H9 (cell line): ENCODE results near the gene DCHS2. TPM values are rescaled to one million over a fixed set of nuclear protein-coding genes. Genes with fewer than 3 reads are reported as not detected.

Source experiments
- DNase-seq: peaks from one replicate; pipeline ENCODE4 v3.0.0-alpha.2; 2017
- H2AFZ ChIP-seq: one replicate; pipeline ENCODE4 v1.6.1; 2013; ENCODE audit warnings: mild to moderate bottlenecking, low read length, control low read depth, moderate library complexity
- H2AK5ac ChIP-seq: 2 replicates; pipeline ENCODE4 v1.6.1; 2013; ENCODE audit warnings: low read length, control low read depth, mixed read lengths; ENCODE audit not compliant: insufficient read length
- H2BK120ac ChIP-seq: one replicate; pipeline ENCODE4 v1.6.1; 2013; ENCODE audit warnings: low read depth, mild to moderate bottlenecking, low read length, control low read depth, inconsistent platforms; ENCODE audit not compliant: poor library complexity, severe bottlenecking
- H2BK12ac ChIP-seq: 2 replicates; pipeline ENCODE4 v1.6.1; 2013; ENCODE audit warnings: low read length, control low read depth, mixed read lengths, low read depth; ENCODE audit not compliant: insufficient read length
- H2BK15ac ChIP-seq: 2 replicates; pipeline ENCODE4 v1.6.1; 2013; ENCODE audit warnings: low read depth, low read length, control low read depth
- H2BK20ac ChIP-seq: one replicate; pipeline ENCODE4 v1.6.1; 2013; ENCODE audit warnings: low read depth, mild to moderate bottlenecking, low read length, control low read depth, inconsistent platforms; ENCODE audit not compliant: poor library complexity, severe bottlenecking
- H2BK5ac ChIP-seq: 2 replicates; pipeline ENCODE4 v1.6.1; 2013; ENCODE audit warnings: low read length, control low read depth, mixed read lengths; ENCODE audit not compliant: insufficient read length
- H3K14ac ChIP-seq: 2 replicates; pipeline ENCODE4 v1.6.1; 2013; ENCODE audit warnings: low read length, control low read depth; ENCODE audit not compliant: insufficient read depth
- H3K18ac ChIP-seq: 2 replicates; pipeline ENCODE4 v1.6.1; 2013; ENCODE audit warnings: low read depth, mild to moderate bottlenecking, mixed read lengths, low read length, control low read depth; ENCODE audit not compliant: insufficient read length
- H3K23ac ChIP-seq: 2 replicates; pipeline ENCODE4 v1.6.1; 2013; ENCODE audit warnings: low read length, control low read depth, mixed read lengths, low read depth; ENCODE audit not compliant: insufficient read length
- H3K23me2 ChIP-seq: 2 replicates; pipeline ENCODE4 v1.6.1; 2013; ENCODE audit warnings: low read depth, mild to moderate bottlenecking, mixed read lengths, low read length, control low read depth; ENCODE audit not compliant: insufficient read length, poor library complexity, severe bottlenecking
- H3K27ac ChIP-seq: 2 replicates; pipeline ENCODE4 v1.5.1; 2013; ENCODE audit warnings: low read length, control low read depth, mixed read lengths, low read depth; ENCODE audit not compliant: insufficient read length
- H3K27me3 ChIP-seq: 2 replicates; pipeline ENCODE4 v1.6.1; 2013; ENCODE audit warnings: low read length, control low read depth, inconsistent platforms; ENCODE audit not compliant: insufficient read depth
- H3K4ac ChIP-seq: 2 replicates; pipeline ENCODE4 v1.6.1; 2013; ENCODE audit warnings: low read depth, mild to moderate bottlenecking, control low read depth, inconsistent platforms, low read length, moderate library complexity
- H3K4me1 ChIP-seq: 2 replicates; pipeline ENCODE4 v1.6.1; 2013; ENCODE audit warnings: low read length, control low read depth, inconsistent platforms; ENCODE audit not compliant: insufficient read depth
- H3K4me2 ChIP-seq: 2 replicates; pipeline ENCODE4 v1.6.1; 2013; ENCODE audit warnings: low read length, control low read depth, mixed read lengths; ENCODE audit not compliant: insufficient read length, insufficient read depth
- H3K56ac ChIP-seq: 2 replicates; pipeline ENCODE4 v1.6.1; 2013; ENCODE audit warnings: low read depth, mild to moderate bottlenecking, mixed read lengths, low read length, control low read depth; ENCODE audit not compliant: insufficient read length
- H3K79me1 ChIP-seq: 2 replicates; pipeline ENCODE4 v1.6.1; 2013; ENCODE audit warnings: low read depth, mild to moderate bottlenecking, moderate library complexity, low read length, control low read depth, inconsistent platforms; ENCODE audit not compliant: insufficient read depth, poor library complexity, severe bottlenecking
- H3K79me2 ChIP-seq: 2 replicates; pipeline ENCODE4 v1.6.1; 2013; ENCODE audit warnings: low read length, control low read depth, inconsistent platforms; ENCODE audit not compliant: insufficient read depth
- H3K9ac ChIP-seq: 2 replicates; pipeline ENCODE4 v1.6.1; 2013; ENCODE audit warnings: low read length, control low read depth, mixed read lengths; ENCODE audit not compliant: insufficient read length; ENCODE audit errors: extremely low read depth
- H3K9me3 ChIP-seq: one replicate; pipeline ENCODE4 v1.6.1; 2013; ENCODE audit warnings: low read depth, low read length, inconsistent platforms; ENCODE audit not compliant: control insufficient read depth
- H3T11ph ChIP-seq: one replicate; pipeline ENCODE4 v1.6.1; 2013; ENCODE audit warnings: mild to moderate bottlenecking, low read length, control low read depth, inconsistent platforms
- H4K20me1 ChIP-seq: one replicate; pipeline ENCODE4 v1.6.1; 2013; ENCODE audit not compliant: control insufficient read depth, insufficient read length, insufficient read depth
- H4K5ac ChIP-seq: 2 replicates; pipeline ENCODE4 v1.6.1; 2013; ENCODE audit warnings: low read depth, mild to moderate bottlenecking, mixed read lengths, low read length, control low read depth; ENCODE audit not compliant: insufficient read length
- H4K8ac ChIP-seq: replicated peaks from 2 replicates; pipeline ENCODE4 v1.6.1; 2013; ENCODE audit warnings: low read length, control low read depth, mixed read lengths, low read depth; ENCODE audit not compliant: insufficient read length
- H4K91ac ChIP-seq: 2 replicates; pipeline ENCODE4 v1.6.1; 2013; ENCODE audit warnings: low read depth, mild to moderate bottlenecking, moderate library complexity, mixed read lengths, low read length, control low read depth; ENCODE audit not compliant: insufficient read length
- H3K27ac Mint-ChIP-seq, 3 experiments: 2 replicates in 2 of 3; 3 replicates in 1 of 3; pipeline ENCODE4 v1.8.0; 2020 to 2021; ENCODE audit warnings: mixed read lengths in 3 of 3, mild to moderate bottlenecking in 1 of 3, moderate library complexity in 1 of 3
- H3K27me3 Mint-ChIP-seq: 2 replicates; pipeline ENCODE4 v1.8.0; 2021; ENCODE audit warnings: low read depth, mild to moderate bottlenecking, moderate library complexity, mixed read lengths
- H3K36me3 Mint-ChIP-seq, 3 experiments: 2 replicates in 2 of 3; 3 replicates in 1 of 3; pipeline ENCODE4 v1.8.0; 2020 to 2021; ENCODE audit warnings: low read depth in 3 of 3, mixed read lengths in 3 of 3; ENCODE audit not compliant: insufficient read depth in 1 of 3
- H3K4me1 Mint-ChIP-seq, 2 experiments: 2 replicates each; pipeline ENCODE4 v1.8.0; 2020; ENCODE audit warnings: mixed read lengths in 2 of 2
- H3K4me3 Mint-ChIP-seq, 2 experiments: 2 replicates in 1 of 2; 3 replicates in 1 of 2; pipeline ENCODE4 v1.8.0; 2020 to 2021; ENCODE audit warnings: mild to moderate bottlenecking in 2 of 2, mixed read lengths in 2 of 2, moderate library complexity in 1 of 2
- H3K9me3 Mint-ChIP-seq, 2 experiments: 2 replicates in 1 of 2; 3 replicates in 1 of 2; pipeline ENCODE4 v1.8.0; 2020; ENCODE audit warnings: mild to moderate bottlenecking in 2 of 2, mixed read lengths in 2 of 2, moderate library complexity in 1 of 2
- CTCF ChIP-seq: fragments of 200-600 bp; sonication (generic); conservative IDR thresholded peaks from 3 replicates; pipeline ENCODE4 v1.8.0; 2021; ENCODE audit warnings: antibody characterized with exemption, mild to moderate bottlenecking
- total RNA-seq: library from RNA; stranded (reverse); gene quantifications from 2 replicates; pipeline ENCODE4 v1.2.1, GENCODE V29; 2021

Gene DCHS2
- total RNA-seq, 1 experiment from 2014 or later = 0.57 TPM

GRCh38 chr4:154194649-154195048 lies 296.9 kb downstream of the DCHS2 start:
- no peak overlapping the region for H3K9ac ChIP-seq
- no peak overlapping the region for H2BK120ac ChIP-seq
- H3K23me2 ChIP-seq = no peaks in the 10 kb centered on the region
- H3K4me1 ChIP-seq = no peaks in the 10 kb centered on the region
- H3K27ac Mint-ChIP-seq = no peak overlapping the region
- H3K14ac ChIP-seq = no peak overlapping the region
- no peaks in the 10 kb centered on the region for H3K9me3 ChIP-seq
- no peak overlapping the region for H3K4me2 ChIP-seq
- H2AK5ac ChIP-seq = no peak overlapping the region
- no peaks in the 10 kb centered on the region for H3K27me3 ChIP-seq
- no peaks in the 10 kb centered on the region for H3K79me2 ChIP-seq
- H3K9me3 Mint-ChIP-seq = peaks cover 0 to 8% of the 10 kb centered on the region in 2 experiments; a peak in 4 of 5 replicates
- H3K27me3 Mint-ChIP-seq = no peaks in the 10 kb centered on the region; the same call in 1 of the 2 replicates
- no peak overlapping the region for H2BK15ac ChIP-seq
- no peak overlapping the region for H4K91ac ChIP-seq
- H2AFZ ChIP-seq = no peak overlapping the region
- no peak overlapping the region for H2BK12ac ChIP-seq
- no peak overlapping the region for H4K5ac ChIP-seq
- no peak overlapping the region for H3K23ac ChIP-seq
- H3K4me1 Mint-ChIP-seq = peaks cover 0 to 2% of the 10 kb centered on the region in 2 experiments; a peak in 1 of 4 replicates
- no peak overlapping the region for H3K4me3 Mint-ChIP-seq
- H3K79me1 ChIP-seq = no peaks in the 10 kb centered on the region
- no peak overlapping the region for H3K56ac ChIP-seq
- TF ChIP-seq CTCF = no peak
- H3K18ac ChIP-seq = no peak overlapping the region
- no peaks in the 10 kb centered on the region for H4K20me1 ChIP-seq
- no peak overlapping the region for H3K27ac ChIP-seq
- H3T11ph ChIP-seq = no peak overlapping the region
- DNase-seq = no peak
- H2BK5ac ChIP-seq = no peak overlapping the region
- peaks cover 0 to 6% (median 0%) of the 10 kb centered on the region in 3 experiments; a peak in 3 of 7 replicates for H3K36me3 Mint-ChIP-seq
- no peak overlapping the region for H3K4ac ChIP-seq
- H2BK20ac ChIP-seq = no peak overlapping the region
- no peak overlapping the region for H4K8ac ChIP-seq
